ENCODE data around the gene MAML2. TPM values are rescaled to one million over a fixed set of nuclear protein-coding genes. Genes with fewer than 3 reads are reported as not detected.

MAML2 gene
- total and polyA plus RNA-seq, 9 of the 15 experiments (the other 6 are each of a cell fraction or from before 2014, with no cell fraction given) = 0.79 to 6.8 (median 4.8) TPM

- no TSS peak for BruUV-seq (replicated peaks)
- 94% methylated on average over 3 of the region's 3 CpGs for WGBS (ENCODE audit: insufficient coverage, low coverage, missing lambda C conversion rate)
Observed at GRCh38 chr11:96218901-96219300, 124.1 kb downstream of the MAML2 start.

GRCh38 chr11:96218006-96218405 is 125.0 kb downstream of the MAML2 start:
- Histone ChIP-seq H3K36me3 (ENCODE audit: control insufficient read depth, insufficient read depth, low read length) (no peaks in the 10 kb centered on the region; the same call in 2 of the 3 replicates), H3K4me1 (replicated peaks in 1 of 2; ENCODE audit: control insufficient read depth in 2 of 2, insufficient read depth in 2 of 2, low read length in 2 of 2) (peaks cover 12 to 56% of the 10 kb centered on the region in 2 experiments), H4K20me1 (replicated peaks; ENCODE audit: control insufficient read depth, insufficient read depth, low read length) (no peaks in the 10 kb centered on the region), H2AFZ (ENCODE audit: low read depth, low read length) (no peak overlapping the region), H3K4me2 (ENCODE audit: insufficient read depth, low read length) (no peak overlapping the region), H3K9me1 (ENCODE audit: control insufficient read depth, insufficient read depth, low read length) (no peaks in the 10 kb centered on the region), H3K9ac (ENCODE audit: insufficient read depth in 1 of 2, low read depth in 2 of 2, low read length in 2 of 2) (no peak overlapping the region), H3K27me3 (ENCODE audit: control insufficient read depth in 2 of 2, insufficient read depth in 2 of 2, low read length in 2 of 2) (no peaks in the 10 kb centered on the region), H3K9me3 (replicated peaks; ENCODE audit: control insufficient read depth, insufficient read depth, low read depth, low read length) (no peaks in the 10 kb centered on the region), H3K4me3 (no peak overlapping the region), H3K27ac (ENCODE audit: extremely low read depth, low read depth, low read length) (no peak overlapping the region), H3K79me2 (ENCODE audit: control insufficient read depth, insufficient read depth, low read length) (no peaks in the 10 kb centered on the region)
- DNase-seq (ENCODE audit: extremely low read depth in 1 of 4, low spot score in 3 of 4) (no peak), FAIRE-seq (no peak), ATAC-seq (no peak)
- BruUV-seq (replicated peaks) = no TSS peak
- TF ChIP-seq NONO (IDR thresholded peaks at IDR 0.05; ENCODE audit: low read depth in 2 of 2, low read length in 1 of 2) (no peak), HMBOX1 (IDR thresholded peaks at IDR 0.05) (no peak), PCBP2 (IDR thresholded peaks at IDR 0.05; ENCODE audit: low read depth, low read length, poor library complexity, severe bottlenecking) (no peak)
- CTCF ChIA-PET (ENCODE audit: low intra/inter-chr PET ratio) = no interaction called here
- in situ Hi-C loops (cut with MboI) (no loop called here), intact Hi-C loops (cut with micrococcal nuclease) (no loop called here)
- WGBS (ENCODE audit: insufficient coverage, low coverage, missing lambda C conversion rate) = 47% methylated on average over 5 of the region's 5 CpGs
- POLR2A ChIA-PET = no interaction called here

More at GRCh38 chr11:96218901-96219300, 124.1 kb downstream of the MAML2 start:
- DNase-seq (ENCODE audit: extremely low read depth in 1 of 4, low spot score in 3 of 4) = no peak
- Histone ChIP-seq H3K9ac (ENCODE audit: insufficient read depth in 1 of 2, low read depth in 2 of 2, low read length in 2 of 2) (no peak overlapping the region), H4K20me1 (replicated peaks; ENCODE audit: control insufficient read depth, insufficient read depth, low read length) (no peaks in the 10 kb centered on the region), H3K9me3 (replicated peaks; ENCODE audit: control insufficient read depth, insufficient read depth, low read depth, low read length) (no peaks in the 10 kb centered on the region), H3K4me3 (no peak overlapping the region), H3K36me3 (ENCODE audit: control insufficient read depth, insufficient read depth, low read length) (no peaks in the 10 kb centered on the region; the same call in 2 of the 3 replicates), H3K4me1 (replicated peaks in 1 of 2; ENCODE audit: control insufficient read depth in 2 of 2, insufficient read depth in 2 of 2, low read length in 2 of 2) (peaks cover 12 to 47% of the 10 kb centered on the region in 2 experiments), H3K27ac (ENCODE audit: extremely low read depth, low read depth, low read length) (no peak overlapping the region), H3K79me2 (ENCODE audit: control insufficient read depth, insufficient read depth, low read length) (no peaks in the 10 kb centered on the region), H3K27me3 (ENCODE audit: control insufficient read depth in 2 of 2, insufficient read depth in 2 of 2, low read length in 2 of 2) (no peaks in the 10 kb centered on the region), H2AFZ (ENCODE audit: low read depth, low read length) (no peak overlapping the region), H3K4me2 (ENCODE audit: insufficient read depth, low read length) (no peak overlapping the region), H3K9me1 (ENCODE audit: control insufficient read depth, insufficient read depth, low read length) (no peaks in the 10 kb centered on the region)
- TF ChIP-seq PKNOX1 (IDR thresholded peaks at IDR 0.05) (peak; percentile 13; the same call in 1 of the 2 replicates), L3MBTL2 (IDR thresholded peaks at IDR 0.05) (no peak)
- intact Hi-C loops (cut with micrococcal nuclease) = no loop called here
- ChIA-PET CTCF (ENCODE audit: low intra/inter-chr PET ratio) (no interaction called here), POLR2A (no interaction called here)
- no peak for ATAC-seq
- FAIRE-seq = no peak
- in situ Hi-C loops (cut with MboI) = no loop called here

All from K562 (cell line).